K562 (cell line): ENCODE results near the gene TYRO3. TPM values are rescaled to one million over a fixed set of nuclear protein-coding genes. Genes with fewer than 3 reads are reported as not detected.

Experiments
- ATAC-seq: fragments of 200-7000 bp; cut with Tn5 transposase; 3 replicates; pipeline ENCODE4 v1.9.1; 2020; ENCODE audit warnings: moderate library complexity
- BruUV-seq: library from RNA; stranded (reverse); fragments of 400-500 nt; replicated peaks from 2 replicates; lab custom pipeline; 2021; lab: Mats Ljungman, UMichigan
- CTCF ChIA-PET: fragments of 300-600 bp; formaldehyde crosslinking; extraction: SDS; loops from one replicate; lab custom pipeline; 2021; ENCODE audit warnings: low intra/inter-chr PET ratio; lab: Yijun Ruan, JAX
- POLR2A ChIA-PET: fragments of 300-600, 350-650 bp; sonication (Branson Sonifier 250); formaldehyde crosslinking; extraction: SDS; loops from one replicate; lab custom pipeline; 2021; ENCODE audit warnings: antibody characterized with exemption, inconsistent platforms; lab: Yijun Ruan, JAX
- DNase-seq, 4 experiments: peaks; one replicate each; pipeline versions ENCODE4 v3.0.0 to v3.0.0-alpha.2; 2011 to 2018; ENCODE audit warnings: low spot score in 3 of 4, mixed read lengths in 3 of 4; ENCODE audit errors: extremely low read depth in 1 of 4
- FAIRE-seq: peaks from 2 replicates; lab custom pipeline; 2011; peaks lifted over from hg19 to GRCh38; lab: Jason Lieb, UNC
- H2AFZ ChIP-seq: 2 replicates; pipeline ENCODE4 v1.6.0; 2011; ENCODE audit warnings: low read depth, low read length, control low read depth, inconsistent platforms
- H3K27ac ChIP-seq: fragments of 200-600 bp; 3 replicates; pipeline ENCODE4 v1.8.0; 2011; ENCODE audit warnings: low read depth, mild to moderate bottlenecking, control low read depth, inconsistent platforms, low read length, moderate library complexity, mixed read lengths; ENCODE audit errors: extremely low read depth
- H3K27me3 ChIP-seq, 2 experiments: fragments of 300-600 bp in 1 of 2; 2 replicates in 1 of 2; 3 replicates in 1 of 2; pipeline versions ENCODE4 v1.6.0 to v1.8.0; 2011; ENCODE audit warnings: inconsistent platforms in 2 of 2, low read length in 2 of 2, mild to moderate bottlenecking in 1 of 2, mixed read lengths in 1 of 2, moderate library complexity in 1 of 2; ENCODE audit not compliant: control insufficient read depth in 2 of 2, insufficient read depth in 2 of 2
- H3K36me3 ChIP-seq: fragments of 300-600 bp; 3 replicates; pipeline ENCODE4 v1.8.0; 2011; ENCODE audit warnings: mild to moderate bottlenecking, low read length, inconsistent platforms; ENCODE audit not compliant: control insufficient read depth, insufficient read depth
- H3K4me1 ChIP-seq, 2 experiments: fragments of 200-600 bp in 1 of 2; replicated peaks in 1 of 2; 2 replicates in 1 of 2; 3 replicates in 1 of 2; pipeline versions ENCODE4 v1.5.1 to v1.8.0; 2011; ENCODE audit warnings: inconsistent platforms in 2 of 2, low read length in 2 of 2, mild to moderate bottlenecking in 1 of 2, mixed read lengths in 1 of 2, moderate library complexity in 1 of 2; ENCODE audit not compliant: control insufficient read depth in 2 of 2, insufficient read depth in 2 of 2
- H3K4me2 ChIP-seq: 2 replicates; pipeline ENCODE4 v1.6.1; 2011; ENCODE audit warnings: low read length, control low read depth, inconsistent platforms, mixed read lengths; ENCODE audit not compliant: insufficient read depth
- H3K4me3 ChIP-seq: fragments of 200-600 bp; sonication (generic), shearing (Covaris generic); 2 replicates; pipeline ENCODE4 v1.5.1; 2016; ENCODE audit warnings: control low read depth, inconsistent platforms
- H3K79me2 ChIP-seq: fragments of 200-600 bp; 3 replicates; pipeline ENCODE4 v1.8.0; 2011; ENCODE audit warnings: low read length, inconsistent platforms; ENCODE audit not compliant: control insufficient read depth, insufficient read depth
- H3K9ac ChIP-seq, 2 experiments: 2 replicates each; pipeline versions ENCODE4 v1.6.0 to v1.6.1; 2011; ENCODE audit warnings: low read depth in 2 of 2, low read length in 2 of 2, control low read depth in 1 of 2, inconsistent platforms in 1 of 2, mild to moderate bottlenecking in 1 of 2, mixed read lengths in 1 of 2; ENCODE audit not compliant: insufficient read depth in 1 of 2
- H3K9me1 ChIP-seq: one replicate; pipeline ENCODE4 v1.6.0; 2011; ENCODE audit warnings: inconsistent platforms, mild to moderate bottlenecking, low read length, moderate library complexity; ENCODE audit not compliant: control insufficient read depth, insufficient read depth
- H3K9me3 ChIP-seq: replicated peaks from 2 replicates; pipeline ENCODE4 v1.5.1; 2011; ENCODE audit warnings: low read depth, low read length, inconsistent platforms; ENCODE audit not compliant: control insufficient read depth, insufficient read depth
- H4K20me1 ChIP-seq: replicated peaks from 2 replicates; pipeline ENCODE4 v1.6.1; 2011; ENCODE audit warnings: low read length, inconsistent platforms, mixed read lengths; ENCODE audit not compliant: control insufficient read depth, insufficient read depth
- BRF1 ChIP-seq: IDR thresholded peaks from 3 replicates; pipeline ENCODE4 v1.6.1; 2011; ENCODE audit warnings: borderline replicate concordance, mild to moderate bottlenecking; ENCODE audit not compliant: insufficient read length; ENCODE audit errors: extremely low read depth
- CEBPB ChIP-seq: fragments of 450-650 bp; IDR thresholded peaks from 2 replicates; pipeline ENCODE4 v1.6.1; 2016; ENCODE audit warnings: missing genetic modification characterization, missing compliant biosample characterization
- CTBP1 ChIP-seq: fragments of 450-650 bp; IDR thresholded peaks from 2 replicates; pipeline ENCODE4 v1.6.1; 2016; ENCODE audit warnings: borderline replicate concordance
- CXXC5 ChIP-seq: fragments of 250-450 bp; sonication (Bioruptor Pico); IDR thresholded peaks from 2 replicates; pipeline ENCODE4 v1.8.0; 2022; ENCODE audit warnings: inconsistent platforms, mild to moderate bottlenecking, moderate library complexity
- EGR1 ChIP-seq: fragments of 450-650 bp; conservative IDR thresholded peaks from 2 replicates; pipeline ENCODE4 v1.6.1; 2017; ENCODE audit warnings: mild to moderate bottlenecking
- FOXM1 ChIP-seq, 2 experiments: fragments of 450-650 bp in 1 of 2; sonication (generic) in 1 of 2; formaldehyde crosslinking in 1 of 2; IDR thresholded peaks; 2 replicates each; pipeline versions ENCODE4 v1.6.1 to v1.9.0; 2017 to 2022; ENCODE audit warnings: low read depth in 2 of 2, mild to moderate bottlenecking in 2 of 2, missing genetic modification reagents in 1 of 2, moderate library complexity in 1 of 2
- HEY1 ChIP-seq: fragments of 250-450 bp; sonication (Bioruptor Pico); IDR thresholded peaks from 2 replicates; pipeline ENCODE4 v1.5.0; 2020; ENCODE audit warnings: mild to moderate bottlenecking, moderate library complexity, borderline replicate concordance
- PHB2 ChIP-seq: fragments of 450-650 bp; IDR thresholded peaks from 2 replicates; pipeline ENCODE4 v1.6.1; 2017; ENCODE audit warnings: low read depth
- RBM34 ChIP-seq: fragments of 200-400 bp; formaldehyde crosslinking; IDR thresholded peaks from 2 replicates; pipeline ENCODE4 v1.6.1; 2018; ENCODE audit warnings: low read length, borderline replicate concordance; ENCODE audit not compliant: insufficient read depth
- SMAD2 ChIP-seq: fragments of 150-350 bp; IDR thresholded peaks from 2 replicates; pipeline ENCODE4 v1.6.1; 2014; ENCODE audit warnings: low read depth, mild to moderate bottlenecking, low read length
- SMAD4 ChIP-seq: fragments of 250-450 bp; sonication (Bioruptor Pico); conservative IDR thresholded peaks from 2 replicates; pipeline ENCODE4 v1.8.0; 2021; ENCODE audit warnings: inconsistent platforms, mild to moderate bottlenecking, moderate library complexity
- STAT5B ChIP-seq: fragments of 250-450 bp; sonication (Bioruptor Pico); IDR thresholded peaks from 2 replicates; pipeline ENCODE4 v1.8.0; 2021; ENCODE audit warnings: mild to moderate bottlenecking, inconsistent platforms
- TARDBP ChIP-seq: fragments of 450-650 bp; IDR thresholded peaks from 2 replicates; pipeline ENCODE4 v1.6.1; 2016
- THAP12 ChIP-seq: fragments of 250-450 bp; sonication (Bioruptor Pico); IDR thresholded peaks from 2 replicates; pipeline ENCODE4 v1.9.0; 2021; ENCODE audit warnings: mild to moderate bottlenecking, inconsistent platforms
- U2AF2 ChIP-seq: fragments of 200-400 bp; formaldehyde crosslinking; optimal IDR thresholded peaks from 2 replicates; pipeline ENCODE3; 2017; ENCODE audit warnings: low read depth, mild to moderate bottlenecking, low read length
- ZNF217 ChIP-seq: sonication (generic); formaldehyde crosslinking; IDR thresholded peaks from 2 replicates; pipeline ENCODE4 v1.8.0; 2022; ENCODE audit warnings: mild to moderate bottlenecking, missing genetic modification reagents
- ZNF263 ChIP-seq: sonication (generic); formaldehyde crosslinking; IDR thresholded peaks from 2 replicates; pipeline ENCODE4 v1.8.0; 2022; ENCODE audit warnings: mild to moderate bottlenecking, missing genetic modification reagents, borderline replicate concordance
- ZNF395 ChIP-seq: fragments of 200-800 bp; sonication (Bioruptor generic); IDR thresholded peaks from 2 replicates; pipeline ENCODE4 v1.6.1; 2017; ENCODE audit warnings: missing genetic modification characterization, missing compliant biosample characterization
- ZNF766 ChIP-seq: fragments of 200-800 bp; sonication (Bioruptor generic); conservative IDR thresholded peaks from 2 replicates; pipeline ENCODE4 v1.6.1; 2016; ENCODE audit warnings: missing genetic modification characterization, missing compliant biosample characterization
- WGBS: fragments of 100-300 bp; shearing (Covaris generic); methylation state at CpG from one replicate; pipeline ENCODE4 v1.1.6; 2016; ENCODE audit warnings: low coverage, mixed read lengths; ENCODE audit not compliant: insufficient coverage; ENCODE audit errors: missing lambda C conversion rate; 5-methylcytosine and 5-hydroxymethylcytosine counted together
- in situ Hi-C: fragments of 300-500 bp; cut with MboI; formaldehyde crosslinking; loops from 4 replicates; pipeline ENCODE4 v1.15.0; 2018; ENCODE audit warnings: inconsistent platforms, mixed read lengths
- intact Hi-C: fragments of 100-400 bp; cut with micrococcal nuclease; formaldehyde crosslinking; loops from 2 replicates; pipeline ENCODE4 v1.14.2; 2022
- polyA plus RNA-seq, 8 experiments: library from polyadenylated mRNA; depleted of rRNA in 4 of 8; stranded (reverse) in 5 of 8; unstranded in 3 of 8; fragments of >200 nt; fragmentation: Nextera tagmentation in 2 of 8; fragmentation: Illumina TruSeq in 1 of 8; extraction: Ambion mirVana in 2 of 8; extraction: Trizol in 1 of 8; gene quantifications; 2 replicates each; pipeline versions ENCODE4 v1.2.1 to v1.2.3, GENCODE V29; 2011 to 2014; ENCODE audit warnings: inconsistent platforms in 1 of 8, missing spikeins in 1 of 8
- total RNA-seq, 7 experiments: library from RNA; depleted of rRNA in 6 of 7; stranded (reverse); fragments of >200 nt in 6 of 7; fragmentation: Illumina TruSeq in 2 of 7; extraction: Trizol in 2 of 7; gene quantifications; 2 replicates each; pipeline versions ENCODE4 v1.2.1 to v1.2.3, GENCODE V29; 2011 to 2021; ENCODE audit warnings: low replicate concordance in 1 of 7
- TF ChIP-seq, protein P1 (sequence below): fragments of 250-450 bp; sonication (Bioruptor Pico); IDR thresholded peaks from 2 replicates; pipeline ENCODE4 v1.5.0; 2020; ENCODE audit warnings: mild to moderate bottlenecking

Gene TYRO3
- total and polyA plus RNA-seq, 9 of the 15 experiments (the other 6 are each of a cell fraction or from before 2014, with no cell fraction given): 2.6 to 39.6 (median 18.6) TPM

DNA sequence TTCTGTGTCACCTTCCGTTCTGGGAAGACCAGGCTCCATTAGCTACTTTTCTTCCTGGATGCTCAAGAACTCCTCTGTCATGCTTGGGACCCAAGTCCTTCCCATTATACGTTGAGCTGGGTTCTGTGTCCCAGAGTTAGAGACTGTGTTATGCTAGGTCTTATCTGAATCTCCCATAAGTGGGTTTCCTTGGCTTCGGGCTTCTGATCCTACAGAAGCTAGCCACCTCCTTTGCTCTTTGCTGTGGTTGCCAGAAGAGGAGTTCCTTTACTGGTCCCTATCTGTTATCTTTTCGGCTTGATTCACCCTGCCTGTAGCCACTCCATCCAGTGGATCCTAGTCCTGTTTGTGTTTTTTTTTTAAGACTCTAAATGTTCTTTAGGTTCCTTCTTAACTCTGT, 38.0 kb downstream of the TYRO3 start:
- POLR2A ChIA-PET: interaction anchor here (0.6 to 1.1 kb wide), 4 partner anchors 9 to 210 kb away, joined by 3 to 4 read pairs (median 3); no protein-coding TSS in a partner anchor
- no TSS peak for BruUV-seq
- TF ChIP-seq SMAD4 (CRISPR knock-in tag): no peak
- TF ChIP-seq ZNF395 (CRISPR knock-in tag): no peak
- TF ChIP-seq, protein P1, sequence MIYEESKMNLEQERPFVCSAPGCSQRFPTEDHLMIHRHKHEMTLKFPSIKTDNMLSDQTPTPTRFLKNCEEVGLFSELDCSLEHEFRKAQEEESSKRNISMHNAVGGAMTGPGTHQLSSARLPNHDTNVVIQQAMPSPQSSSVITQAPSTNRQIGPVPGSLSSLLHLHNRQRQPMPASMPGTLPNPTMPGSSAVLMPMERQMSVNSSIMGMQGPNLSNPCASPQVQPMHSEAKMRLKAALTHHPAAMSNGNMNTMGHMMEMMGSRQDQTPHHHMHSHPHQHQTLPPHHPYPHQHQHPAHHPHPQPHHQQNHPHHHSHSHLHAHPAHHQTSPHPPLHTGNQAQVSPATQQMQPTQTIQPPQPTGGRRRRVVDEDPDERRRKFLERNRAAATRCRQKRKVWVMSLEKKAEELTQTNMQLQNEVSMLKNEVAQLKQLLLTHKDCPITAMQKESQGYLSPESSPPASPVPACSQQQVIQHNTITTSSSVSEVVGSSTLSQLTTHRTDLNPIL (CRISPR knock-in tag): no peak
- 0 out of 2 replicates have a peak, but pooled peaks have one; percentile 48 for TF ChIP-seq ZNF766
- TF ChIP-seq EGR1: no peak
- no peak for TF ChIP-seq CXXC5 (CRISPR knock-in tag)
- TF ChIP-seq HEY1 (CRISPR knock-in tag): no peak
- no peak for TF ChIP-seq CEBPB (tag)
- peak; percentile 50; the same call in 1 of the 2 replicates for TF ChIP-seq CTBP1
- TF ChIP-seq TARDBP: no peak
- no peak for TF ChIP-seq FOXM1 (IDR thresholded peaks at IDR 0.05; ENCODE audit: low read depth)
- no peak for TF ChIP-seq FOXM1 (CRISPR knock-in tag; IDR thresholded peaks at IDR 0.05; ENCODE audit: low read depth)
- TF ChIP-seq ZNF217 (CRISPR knock-in tag): no peak
- no peak for TF ChIP-seq STAT5B (CRISPR knock-in tag)
- no peak for TF ChIP-seq PHB2
- TF ChIP-seq U2AF2: no peak
- no peak for TF ChIP-seq BRF1
- TF ChIP-seq THAP12 (CRISPR knock-in tag): no peak
- no peak for TF ChIP-seq SMAD2
- TF ChIP-seq RBM34: no peak
- no peak for TF ChIP-seq ZNF263 (CRISPR knock-in tag)

More for the DNA sequence above, 38.0 kb downstream of the TYRO3 start:
- H3K4me1 ChIP-seq: peaks cover 0 to 5% of the 10 kb centered on the region in 2 experiments; a peak in 2 of 5 replicates
- in situ Hi-C loops: no loop called here
- no peak overlapping the region for H2AFZ ChIP-seq
- no peaks in the 10 kb centered on the region for H3K36me3 ChIP-seq
- H3K9me3 ChIP-seq: no peaks in the 10 kb centered on the region
- no peak overlapping the region for H3K4me2 ChIP-seq
- H3K79me2 ChIP-seq: no peaks in the 10 kb centered on the region
- no peaks in the 10 kb centered on the region for H3K27me3 ChIP-seq
- CTCF ChIA-PET: no interaction called here
- peak; percentile 73 for ATAC-seq
- H3K4me3 ChIP-seq: no peak overlapping the region
- H3K27ac ChIP-seq: no peak overlapping the region
- no peak overlapping the region for H3K9ac ChIP-seq
- no peak for FAIRE-seq
- no peaks in the 10 kb centered on the region for H3K9me1 ChIP-seq
- intact Hi-C loops: no loop called here
- H4K20me1 ChIP-seq: no peaks in the 10 kb centered on the region
- 11% methylated on average over 4 of the region's 4 CpGs for whole genome bisulfite sequencing
- peak in 2 of 4 experiments; percentile 38 to 56 for DNase-seq
